ENCODE measurements around the gene GDA. TPM values are rescaled to one million over a fixed set of nuclear protein-coding genes. Genes with fewer than 3 reads are reported as not detected.
A peak's percentile ranks its signal among the peaks of the same experiment; 100 is the strongest.

GDA gene
- total RNA-seq, 1 experiment from 2014 or later: 49.4 TPM

- peaks cover 0 to 21% of the 10 kb centered on the region in 2 experiments; a peak in 2 of 4 replicates for H3K4me1 ChIP-seq (ENCODE audit: control insufficient read depth in 1 of 2, insufficient read depth in 2 of 2, low read length in 2 of 2)
- TF ChIP-seq POLR2A (IDR thresholded peaks at IDR 0.05; ENCODE audit: borderline replicate concordance, extremely low read depth, insufficient read depth, insufficient read length): no peak
- TF ChIP-seq TCF7L2 (IDR thresholded peaks at IDR 0.05; ENCODE audit: borderline replicate concordance, extremely low read depth, insufficient read depth, insufficient read length): no peak
- TF ChIP-seq ATF3 (IDR thresholded peaks at IDR 0.05): no peak
- TF ChIP-seq CTCF (IDR thresholded peaks at IDR 0.05 in 2 of 3, conservative IDR thresholded peaks at IDR 0.05 in 1 of 3; ENCODE audit: borderline replicate concordance in 1 of 3, insufficient read depth in 1 of 3, low read depth in 2 of 3, low read length in 2 of 3): no peak
- TF ChIP-seq EGR1 (IDR thresholded peaks at IDR 0.05; ENCODE audit: low read depth): no peak
- TF ChIP-seq EZH2 (IDR thresholded peaks at IDR 0.05): no peak
- no peak for TF ChIP-seq EZH2phosphoT487 (IDR thresholded peaks at IDR 0.05; ENCODE audit: borderline replicate concordance)
- TF ChIP-seq FOSL1 (IDR thresholded peaks at IDR 0.05; ENCODE audit: low read depth): no peak
- TF ChIP-seq RAD21 (IDR thresholded peaks at IDR 0.05; ENCODE audit: low read depth): no peak
- no peak for TF ChIP-seq SIN3A (IDR thresholded peaks at IDR 0.05; ENCODE audit: low read depth)
- no peak for TF ChIP-seq YY1 (IDR thresholded peaks at IDR 0.05; ENCODE audit: extremely low read depth, insufficient replicate concordance, low read depth, low read length)
- TF ChIP-seq ELF1 (IDR thresholded peaks at IDR 0.05; ENCODE audit: borderline replicate concordance, low read depth): no peak
- TF ChIP-seq ZNF274 (IDR thresholded peaks at IDR 0.05; ENCODE audit: low read depth, low read length): no peak
- no peak for TF ChIP-seq SP1 (IDR thresholded peaks at IDR 0.05; ENCODE audit: low read depth)
- no peak for TF ChIP-seq MAX (IDR thresholded peaks at IDR 0.05)
- no peak for TF ChIP-seq CBX3 (IDR thresholded peaks at IDR 0.05; ENCODE audit: low read depth)
- no peak for TF ChIP-seq JUND (IDR thresholded peaks at IDR 0.05)
- no peak for TF ChIP-seq SRF (IDR thresholded peaks at IDR 0.05; ENCODE audit: low read depth)
- no peak for TF ChIP-seq POLR2AphosphoS5 (IDR thresholded peaks at IDR 0.05; ENCODE audit: low read depth, low read length)
- H3K36me3 ChIP-seq (ENCODE audit: control insufficient read depth in 1 of 2, insufficient read depth in 2 of 2, low read length in 2 of 2): peaks cover 0 to 23% of the 10 kb centered on the region in 2 experiments; a peak in 2 of 4 replicates
- no TSS peak for BruUV-seq (replicated peaks)
- H3K9ac ChIP-seq (ENCODE audit: low read length): no peak overlapping the region
- H3K27ac ChIP-seq (ENCODE audit: low read depth, low read length): no peak overlapping the region
- no peak overlapping the region for H2AFZ ChIP-seq (ENCODE audit: low read depth, low read length, poor library complexity, severe bottlenecking)
- no peaks in the 10 kb centered on the region for H3K27me3 ChIP-seq (ENCODE audit: insufficient read depth, low read length)
- H3K9me3 ChIP-seq (ENCODE audit: control insufficient read depth in 1 of 2, insufficient read depth in 1 of 2, low read depth in 1 of 2, low read length in 2 of 2): no peaks in the 10 kb centered on the region
- intact Hi-C loops (cut with micrococcal nuclease): no loop called here
- no peak overlapping the region for H3K4me3 ChIP-seq (replicated peaks in 1 of 2; ENCODE audit: low read depth in 1 of 2, low read length in 2 of 2)
- ChIA-PET CTCF (no interaction called here), POLR2A (no interaction called here), RAD21 (ENCODE audit: low non-redundant PET in 1 of 2, low total read pairs in 2 of 2, uncharacterized antibody in 2 of 2, unreplicated experiment in 2 of 2) (no interaction called here)
- no peak for ATAC-seq
- peaks cover 4% of the 10 kb centered on the region; the same call in 1 of the 2 replicates for H4K20me1 ChIP-seq (ENCODE audit: insufficient read depth)
- no peaks in the 10 kb centered on the region for H3K9me2 ChIP-seq (ENCODE audit: insufficient read depth)
- H3K79me2 ChIP-seq (ENCODE audit: insufficient read depth, low read length): peaks cover 80% of the 10 kb centered on the region
- DNase-seq (ENCODE audit: low read depth, low spot score): no peak
- 0 out of 2 replicates have a peak overlapping the region, but pooled peaks have one; percentile 3 for H3K4me2 ChIP-seq (ENCODE audit: low read length)
Measured at GRCh38 chr9:72165821-72166547, 16.7 kb downstream of the GDA start.
